Endothelial cell of umbilical vein (primary cell): ENCODE measurements around the gene ARL10. TPM values are rescaled to one million over a fixed set of nuclear protein-coding genes. Genes with fewer than 3 reads are reported as not detected.

ENCODE experiments used
- BruUV-seq: library from RNA; stranded (reverse); fragments of 400-500 nt; replicated peaks from 2 replicates; lab custom pipeline; 2021; lab: Mats Ljungman, UMichigan
- CTCF ChIA-PET: fragments of 300-600, 350-600 bp; sonication (Branson Sonifier 250); formaldehyde crosslinking; loops from one replicate; lab custom pipeline; 2021; ENCODE audit warnings: antibody characterized with exemption, inconsistent platforms; lab: Charles Lee
- POLR2A ChIA-PET: fragments of 300-600, 350-600 bp; sonication (Branson Sonifier 250); formaldehyde crosslinking; loops from one replicate; lab custom pipeline; 2021; ENCODE audit warnings: antibody characterized with exemption, inconsistent platforms; lab: Charles Lee
- DNase-seq: peaks from one replicate; pipeline ENCODE4 v3.0.0-alpha.2; 2011; ENCODE audit warnings: low read depth, low spot score
- FAIRE-seq: peaks from 2 replicates; lab custom pipeline; 2011; peaks lifted over from hg19 to GRCh38; lab: Jason Lieb, UNC
- H2AFZ ChIP-seq: 2 replicates; pipeline ENCODE4 v1.6.0; 2012; ENCODE audit warnings: low read depth, low read length, control low read depth, inconsistent platforms
- H3K27ac ChIP-seq: 2 replicates; pipeline ENCODE4 v1.5.1; 2011; ENCODE audit warnings: low read depth, mild to moderate bottlenecking, control low read depth, low read length, moderate library complexity; ENCODE audit not compliant: insufficient read depth
- H3K27me3 ChIP-seq, 2 experiments: 2 replicates each; pipeline versions ENCODE4 v1.6.0 to v1.6.1; 2011; ENCODE audit warnings: low read length in 2 of 2, mixed read lengths in 1 of 2; ENCODE audit not compliant: control insufficient read depth in 2 of 2, insufficient read depth in 2 of 2
- H3K36me3 ChIP-seq, 2 experiments: 2 replicates in 1 of 2; 3 replicates in 1 of 2; pipeline ENCODE4 v1.5.1; 2011; ENCODE audit warnings: low read length in 2 of 2, mild to moderate bottlenecking in 1 of 2, moderate library complexity in 1 of 2; ENCODE audit not compliant: control insufficient read depth in 2 of 2, insufficient read depth in 2 of 2; ENCODE audit errors: extremely low read depth in 1 of 2
- H3K4me1 ChIP-seq: 3 replicates; pipeline ENCODE4 v1.5.1; 2011; ENCODE audit warnings: mild to moderate bottlenecking, low read length; ENCODE audit not compliant: control insufficient read depth, insufficient read depth; ENCODE audit errors: extremely low read depth
- H3K4me2 ChIP-seq: 2 replicates; pipeline ENCODE4 v1.6.1; 2011; ENCODE audit warnings: low read length, control low read depth, mixed read lengths; ENCODE audit not compliant: insufficient read depth
- H3K4me3 ChIP-seq, 3 experiments: fragments of 200-600 bp in 1 of 3; sonication (generic), shearing (Covaris generic) in 1 of 3; replicated peaks in 1 of 3; 2 replicates each; pipeline ENCODE4 v1.5.1; 2011 to 2016; ENCODE audit warnings: control low read depth in 3 of 3, low read length in 3 of 3, mild to moderate bottlenecking in 2 of 3, inconsistent platforms in 1 of 3, low read depth in 1 of 3, moderate library complexity in 1 of 3; ENCODE audit not compliant: insufficient read depth in 1 of 3
- H3K79me2 ChIP-seq: 2 replicates; pipeline ENCODE4 v1.6.0; 2012; ENCODE audit warnings: low read length, inconsistent platforms; ENCODE audit not compliant: control insufficient read depth, insufficient read depth
- H3K9ac ChIP-seq: replicated peaks from 2 replicates; pipeline ENCODE3; 2011; ENCODE audit warnings: low read length, control low read depth; ENCODE audit not compliant: insufficient read depth; ENCODE audit errors: extremely low read depth
- H3K9me1 ChIP-seq: replicated peaks from 3 replicates; pipeline ENCODE4 v1.6.0; 2011; ENCODE audit warnings: mild to moderate bottlenecking, low read length; ENCODE audit not compliant: control insufficient read depth, insufficient read depth; ENCODE audit errors: extremely low read depth
- H3K9me3 ChIP-seq: replicated peaks from 2 replicates; pipeline ENCODE4 v1.5.1; 2012; ENCODE audit warnings: low read length, inconsistent platforms; ENCODE audit not compliant: control insufficient read depth, insufficient read depth
- H4K20me1 ChIP-seq: replicated peaks from 2 replicates; pipeline ENCODE3; 2011; ENCODE audit warnings: mild to moderate bottlenecking, low read length; ENCODE audit not compliant: control insufficient read depth, insufficient read depth; ENCODE audit errors: extremely low read depth
- CTCF ChIP-seq, 2 donors: IDR thresholded peaks; 1 replicate in 1 of 2; 2 replicates in 1 of 2; pipeline ENCODE4 v1.5.1; 2011; ENCODE audit warnings: low read length in 2 of 2, mild to moderate bottlenecking in 2 of 2, moderate library complexity in 2 of 2, control low read depth in 1 of 2, inconsistent platforms in 1 of 2, low read depth in 1 of 2; ENCODE audit not compliant: insufficient read depth in 1 of 2; ENCODE audit errors: extremely low read depth in 1 of 2
- FOS ChIP-seq: IDR thresholded peaks from 2 replicates; pipeline ENCODE4 v1.6.1; 2011; ENCODE audit warnings: mild to moderate bottlenecking, low read length, moderate library complexity, borderline replicate concordance; ENCODE audit not compliant: insufficient read depth
- GATA2 ChIP-seq: IDR thresholded peaks from 2 replicates; pipeline ENCODE4 v1.7.0; 2011; ENCODE audit warnings: low read depth, mild to moderate bottlenecking, moderate library complexity, mixed read lengths, low read length; ENCODE audit not compliant: insufficient read length, insufficient read depth
- JUN ChIP-seq: IDR thresholded peaks from 2 replicates; pipeline ENCODE4 v1.6.1; 2011; ENCODE audit warnings: borderline replicate concordance, low read depth; ENCODE audit not compliant: insufficient read length, insufficient read depth
- MAX ChIP-seq: IDR thresholded peaks from 2 replicates; pipeline ENCODE4 v1.6.1; 2011; ENCODE audit not compliant: insufficient read depth, insufficient read length
- MYC ChIP-seq: IDR thresholded peaks from one replicate; pipeline ENCODE4 v1.6.1; 2011; ENCODE audit warnings: mild to moderate bottlenecking, low read depth, low read length
- POLR2AphosphoS5 ChIP-seq: IDR thresholded peaks from 2 replicates; pipeline ENCODE4 v1.6.1; 2012; ENCODE audit warnings: low read depth, mild to moderate bottlenecking, control low read depth, low read length, moderate library complexity; ENCODE audit not compliant: insufficient read depth
- dilution Hi-C: fragments of 300-500 bp; cut with MboI; formaldehyde crosslinking; loops from one replicate; pipeline ENCODE4 v1.15.0; 2019; ENCODE audit warnings: low sequenced_read_pairs; ENCODE audit not compliant: extremely low pct_ligation_motif_present
- intact Hi-C: fragments of 100-400 bp; cut with micrococcal nuclease; formaldehyde crosslinking; loops from one replicate; pipeline ENCODE4 v1.10.0; 2022
- polyA plus RNA-seq, 4 experiments: library from polyadenylated mRNA; depleted of rRNA in 3 of 4; stranded (reverse) in 3 of 4; unstranded in 1 of 4; fragments of >200 nt; gene quantifications; 2 replicates each; pipeline versions ENCODE4 v1.2.1 to v1.2.3, GENCODE V29; 2011 to 2012; ENCODE audit warnings: missing spikeins in 1 of 4
- total RNA-seq: library from RNA; stranded (reverse); gene quantifications from 2 replicates; pipeline ENCODE4 v1.2.3, GENCODE V29; 2021

The ARL10 gene
- total and polyA plus RNA-seq, 2 donors (not counting 3 experiments of a cell fraction or from before 2014, with no cell fraction given) = 7.7 to 20.7 TPM

GRCh38 chr5:176427971-176428370 lies 62.7 kb downstream of the ARL10 start:
- ChIA-PET CTCF (interaction anchor here (1.0 kb wide), 1 partner anchor 15 kb away, joined by 3 read pairs; no protein-coding TSS in a partner anchor), POLR2A (no interaction called here)
- no peaks in the 10 kb centered on the region for H3K9me1 ChIP-seq
- no peaks in the 10 kb centered on the region for H4K20me1 ChIP-seq
- no peaks in the 10 kb centered on the region for H3K36me3 ChIP-seq
- DNase-seq = peak; percentile 42
- FAIRE-seq = no peak
- H3K27me3 ChIP-seq = no peaks in the 10 kb centered on the region
- intact Hi-C loops (no loop called here), dilution Hi-C loops (no loop called here)
- H3K4me2 ChIP-seq = peak overlapping the region; percentile 51
- peak overlapping the region; percentile 16 for H3K9ac ChIP-seq
- no peaks in the 10 kb centered on the region for H3K9me3 ChIP-seq
- no peak overlapping the region for H2AFZ ChIP-seq
- H3K4me3 ChIP-seq = no peak overlapping the region
- H3K27ac ChIP-seq = peak overlapping the region; percentile 34
- peaks cover 14% of the 10 kb centered on the region for H3K4me1 ChIP-seq
- H3K79me2 ChIP-seq = no peaks in the 10 kb centered on the region
- no TSS peak for BruUV-seq
- TF ChIP-seq POLR2AphosphoS5 (no peak), FOS (peak; percentile 16)

DNA sequence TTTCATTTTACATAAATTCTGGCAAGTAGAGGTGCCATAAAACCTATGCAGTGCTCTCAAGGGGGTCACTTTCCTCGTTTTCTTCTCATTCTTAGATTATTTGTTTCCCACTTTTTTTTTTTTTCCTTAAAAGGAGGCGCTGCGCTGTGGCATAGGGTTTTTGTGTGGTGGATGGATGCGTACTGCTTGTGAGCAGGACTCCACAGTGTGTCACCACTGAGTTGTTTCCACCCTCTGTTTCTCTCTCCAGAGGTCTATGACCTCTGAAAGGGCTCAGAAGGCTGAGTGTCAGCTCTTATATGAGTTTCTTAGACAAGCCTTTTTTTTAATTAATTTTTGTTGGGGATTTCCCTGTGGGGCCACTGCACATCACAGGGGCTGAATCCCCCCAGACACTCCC lies 64.7 kb downstream of the ARL10 start:
- Histone ChIP-seq H3K9me1 (no peaks in the 10 kb centered on the region), H3K4me1 (peaks cover 11% of the 10 kb centered on the region), H4K20me1 (no peaks in the 10 kb centered on the region), H2AFZ (no peak overlapping the region), H3K27me3 (no peaks in the 10 kb centered on the region), H3K36me3 (no peaks in the 10 kb centered on the region), H3K79me2 (no peaks in the 10 kb centered on the region), H3K4me3 (no peak overlapping the region), H3K27ac (no peak overlapping the region), H3K9me3 (no peaks in the 10 kb centered on the region), H3K4me2 (no peak overlapping the region), H3K9ac (no peak overlapping the region)
- DNase-seq = no peak
- no peak for FAIRE-seq
- intact Hi-C loops (no loop called here), dilution Hi-C loops (no loop called here)
- CTCF ChIA-PET = interaction anchor here (1.0 to 2.2 kb wide), 2 partner anchors 12 to 18 kb away, joined by 3 to 11 read pairs; partner anchors contain the start of gene FAF2
- no TSS peak for BruUV-seq
- POLR2A ChIA-PET = interaction anchor here (1.0 kb wide), 1 partner anchor 18 kb away, joined by 3 read pairs; no protein-coding TSS in a partner anchor
- TF ChIP-seq GATA2 (no peak), POLR2AphosphoS5 (no peak), MAX (no peak), MYC (no peak), CTCF (IDR thresholded peaks at IDR 0.05; ENCODE audit: extremely low read depth in 1 of 2, insufficient read depth in 1 of 2, low read depth in 1 of 2, low read length in 2 of 2) (no peak), JUN (no peak)
